GM18858 (cell line): ENCODE measurements around the gene STAT5B.
"Not testable (repeated sequence)": the region's sequence is repeated elsewhere in the genome, so short reads cannot be mapped to it uniquely, and the experiment has no call there.

Source experiments
- ATAC-seq: cut with Tn5 transposase; IDR thresholded peaks from one replicate; pipeline ENCODE4 v1.9.1; 2021; ENCODE audit not compliant: unreplicated experiment

Gene STAT5B

DNA sequence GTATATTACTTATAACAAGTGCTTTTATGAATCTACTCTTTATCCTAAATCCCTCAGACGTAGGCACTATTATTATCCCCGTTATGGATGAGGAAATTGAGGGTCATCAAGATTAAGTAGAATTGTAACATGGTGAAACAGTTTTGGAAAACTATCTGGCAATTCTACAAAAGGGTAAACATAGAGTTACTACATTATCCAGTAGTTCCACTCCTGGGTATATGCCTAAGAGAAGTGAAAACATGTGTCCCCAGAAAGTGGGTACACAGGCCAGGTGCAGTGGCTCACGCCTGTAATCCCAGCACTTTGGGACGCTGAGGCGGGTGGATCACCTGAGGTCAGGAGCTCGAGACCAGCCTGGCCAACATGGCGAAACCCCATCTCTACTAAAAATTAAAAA is 36.6 kb downstream of the STAT5B start:
- not testable (repeated sequence) for ATAC-seq

GRCh38 chr17:42236760-42237159 is 39.4 kb downstream of the STAT5B start:
- ATAC-seq: no peak

GRCh38 chr17:42233994-42234393 is 42.2 kb downstream of the STAT5B start:
- no peak for ATAC-seq

- ATAC-seq: no peak
Measured at GRCh38 chr17:42233156-42233555, 43.0 kb downstream of the STAT5B start.

- ATAC-seq: no peak
Measured at GRCh38 chr17:42230225-42230624, 46.0 kb downstream of the STAT5B start.

GRCh38 chr17:42227849-42228700 is 48.1 kb downstream of the STAT5B start:
- no peak for ATAC-seq

DNA sequence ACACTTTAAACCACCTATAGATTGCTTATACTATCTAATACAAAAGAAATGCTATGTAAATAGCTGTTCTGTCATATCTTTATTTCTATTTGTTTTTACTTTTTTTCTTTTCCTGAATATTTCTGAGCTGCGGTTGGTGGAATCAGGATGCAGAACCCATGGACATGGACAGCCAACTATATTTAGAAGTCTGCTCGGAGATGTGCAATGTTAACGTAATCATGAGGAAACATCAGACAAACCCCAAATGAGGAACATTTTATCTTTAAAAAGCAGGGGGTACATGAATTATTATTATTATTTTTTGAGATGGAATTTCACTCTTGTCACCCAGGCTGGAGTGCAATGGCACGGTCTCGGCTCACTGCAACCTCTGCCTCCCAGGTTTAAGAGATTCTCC is 50.5 kb downstream of the STAT5B start:
- ATAC-seq: no peak

DNA sequence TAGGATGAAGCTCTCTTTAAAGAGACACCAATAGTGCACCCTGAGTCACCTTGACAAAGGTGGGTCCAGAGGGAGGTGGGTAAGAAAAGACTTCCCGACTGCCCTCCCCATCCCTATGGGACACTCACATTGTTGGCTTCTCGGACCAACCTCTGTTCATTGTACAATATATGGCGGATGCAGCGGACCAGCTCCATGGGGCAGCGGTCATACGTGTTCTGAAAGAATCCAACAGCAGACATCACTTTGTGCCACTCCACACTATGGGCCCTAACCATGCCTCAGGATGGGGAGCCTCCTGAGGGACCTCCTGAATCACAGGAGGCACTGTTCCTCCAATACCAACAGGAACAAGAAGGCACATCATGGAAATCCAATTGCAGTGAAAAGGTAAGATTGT is 51.5 kb downstream of the STAT5B start:
- no peak for ATAC-seq

GRCh38 chr17:42221886-42222745 is 54.1 kb downstream of the STAT5B start:
- ATAC-seq: no peak

DNA sequence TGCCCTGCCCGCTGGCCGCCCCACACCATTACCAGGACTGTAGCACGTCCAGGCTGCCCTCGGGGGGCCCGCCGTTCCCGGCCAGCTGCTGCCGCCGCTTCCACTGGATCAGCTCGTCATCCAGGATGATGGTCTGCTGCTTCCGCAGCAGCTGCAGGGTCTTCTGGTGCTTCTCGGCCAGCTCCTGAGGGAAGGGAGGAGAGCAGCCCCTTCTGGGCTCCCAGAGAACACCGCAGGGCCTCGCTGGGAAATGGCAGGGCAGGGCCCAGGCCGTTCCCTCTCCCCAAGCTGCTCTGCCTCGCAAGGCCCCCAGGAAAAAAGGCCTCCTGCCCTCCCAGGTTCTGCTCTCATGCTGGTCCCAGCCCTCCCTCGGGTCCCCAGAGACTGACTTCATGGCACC is 56.9 kb downstream of the STAT5B start:
- not testable (repeated sequence) for ATAC-seq

GRCh38 chr17:42214156-42214555 is 62.0 kb downstream of the STAT5B start:
- ATAC-seq: no peak

- no peak for ATAC-seq
Measured at GRCh38 chr17:42212382-42212781, 63.8 kb downstream of the STAT5B start.

DNA sequence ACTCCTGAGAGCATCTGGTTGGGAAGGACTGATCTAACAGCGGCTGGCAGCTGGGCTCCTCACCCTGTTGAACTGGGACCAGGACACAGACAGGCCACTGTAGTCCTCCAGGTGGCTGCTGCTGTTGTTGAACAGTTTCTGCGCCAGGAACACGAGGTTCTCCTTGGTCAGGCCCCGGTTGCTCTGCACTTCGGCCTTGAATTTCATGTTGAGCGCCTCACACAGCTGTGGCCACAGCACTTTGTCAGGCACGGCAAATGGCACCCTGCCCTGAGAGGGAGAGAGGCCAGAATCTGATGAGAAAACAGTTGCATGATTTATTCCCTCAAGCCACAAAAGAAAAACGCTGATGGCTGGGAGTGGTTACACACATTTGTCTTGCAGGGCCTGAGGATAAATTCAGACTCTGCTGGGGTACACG is 64.3 kb downstream of the STAT5B start:
- ATAC-seq: not testable (repeated sequence)

- ATAC-seq: no peak
Measured at GRCh38 chr17:42210046-42210445, 66.1 kb downstream of the STAT5B start.

GRCh38 chr17:42206153-42206612 is 70.0 kb downstream of the STAT5B start:
- ATAC-seq: not testable (repeated sequence)

- ATAC-seq: no peak
Measured at GRCh38 chr17:42203354-42203753, 72.8 kb downstream of the STAT5B start.

GRCh38 chr17:42202696-42203095 is 73.5 kb downstream of the STAT5B start:
- no peak for ATAC-seq

DNA sequence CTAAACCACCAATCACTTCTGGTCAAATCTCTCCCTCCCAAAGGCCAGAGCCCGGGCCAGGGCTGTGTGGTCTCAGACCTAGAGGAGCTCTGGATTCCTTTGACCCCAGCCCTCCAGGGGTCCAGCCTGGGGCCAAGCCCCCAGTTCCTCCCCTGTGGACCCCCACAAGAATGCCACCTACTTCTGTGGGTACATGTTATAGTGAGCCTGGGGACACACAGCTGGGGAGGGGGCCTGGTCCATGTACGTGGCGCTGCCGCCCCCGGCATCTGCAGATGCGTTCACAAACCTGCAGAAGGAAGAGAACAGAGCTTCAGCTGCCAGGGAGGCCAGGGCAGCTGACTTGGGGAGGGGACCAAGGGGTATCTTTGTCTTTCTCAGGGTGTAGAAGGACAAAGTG is 74.0 kb downstream of the STAT5B start:
- ATAC-seq: no peak

GRCh38 chr17:42201458-42201772 is 74.8 kb downstream of the STAT5B start:
- ATAC-seq: no peak

DNA sequence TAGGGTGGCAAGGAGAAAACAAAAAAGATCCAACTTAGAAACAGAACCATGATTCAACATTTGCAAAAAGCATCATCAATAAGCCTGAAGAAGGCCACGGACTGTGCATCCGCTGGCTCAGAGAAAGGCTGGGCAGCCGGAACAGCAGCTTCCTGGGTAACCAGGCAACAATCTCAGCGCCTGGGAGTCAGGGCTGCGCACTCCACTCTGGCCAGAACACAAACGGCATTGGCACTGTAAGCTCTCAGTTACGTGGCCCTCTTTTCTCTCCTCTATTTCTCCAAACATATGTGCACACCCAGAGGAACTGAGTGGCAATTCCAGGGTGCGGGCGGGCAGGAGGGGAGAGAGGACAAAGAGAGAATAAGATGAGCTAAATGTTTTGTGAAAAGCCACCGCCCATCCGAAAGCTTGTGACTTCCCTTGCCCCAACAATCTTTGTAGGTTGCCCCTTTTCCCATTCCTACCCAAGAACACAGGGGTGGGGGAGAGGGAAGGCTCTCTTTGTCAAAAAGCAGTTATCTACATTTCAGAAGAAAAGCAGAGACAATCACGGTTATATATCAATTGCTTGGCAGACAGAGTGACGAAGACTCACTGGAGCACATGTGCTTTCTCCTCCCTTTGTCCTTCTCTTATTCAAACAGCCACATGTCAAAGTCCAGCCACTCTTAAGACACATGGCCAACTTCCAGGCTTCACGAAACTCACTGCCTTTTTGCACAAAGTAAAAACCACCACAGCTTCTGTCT is 75.3 kb downstream of the STAT5B start:
- ATAC-seq: no peak

DNA sequence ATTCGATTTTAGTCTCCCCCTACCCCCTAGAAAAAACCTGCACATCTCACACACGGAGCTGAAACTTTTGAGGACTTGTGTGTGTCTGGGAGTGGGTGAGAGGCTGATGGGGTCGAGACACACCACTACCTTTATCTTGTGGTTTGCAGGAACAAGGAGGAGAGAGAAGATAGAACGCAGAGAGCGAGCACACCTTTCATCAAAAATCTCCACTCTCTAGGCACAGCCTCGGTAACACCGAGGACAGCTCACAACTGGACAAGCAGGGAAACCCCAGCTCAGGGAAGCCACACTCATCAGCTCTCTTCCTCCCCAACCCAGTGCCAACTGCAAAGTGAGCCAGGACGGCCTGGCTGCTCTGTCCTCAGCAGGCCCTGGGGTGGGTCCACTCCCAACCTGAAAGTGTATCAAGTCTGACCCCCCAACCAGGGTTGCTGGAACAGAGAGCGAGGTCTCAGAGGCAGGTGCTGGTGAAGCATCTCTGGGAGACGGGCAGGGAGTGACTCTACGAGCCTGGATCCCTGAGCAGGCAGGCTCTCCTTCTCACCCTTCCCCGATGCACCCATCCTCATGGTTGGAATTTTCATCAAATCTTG is 76.7 kb downstream of the STAT5B start:
- ATAC-seq: no peak
